ENCODE measurements around the gene GTPBP1. TPM values are rescaled to one million over a fixed set of nuclear protein-coding genes. Genes with fewer than 3 reads are reported as not detected.

Gene GTPBP1
- polyA plus RNA-seq, 1 experiment = 31.1 TPM

- H3K4me3 ChIP-seq (ENCODE audit: low read depth, low read length) = no peak overlapping the region
- ChIA-PET CTCF (interaction anchor here (9.2 kb wide), 1 partner anchor 14 kb away, joined by 64 read pairs; no protein-coding TSS in a partner anchor), POLR2A (no interaction called here)
- no peaks in the 10 kb centered on the region for H3K27me3 ChIP-seq (ENCODE audit: control insufficient read depth, insufficient read depth, low read length)
- no peak for DNase-seq (ENCODE audit: low read depth)
- peaks cover 13% of the 10 kb centered on the region for H3K36me3 ChIP-seq (ENCODE audit: control insufficient read depth, insufficient read depth, low read length)
- TF ChIP-seq, protein P1, sequence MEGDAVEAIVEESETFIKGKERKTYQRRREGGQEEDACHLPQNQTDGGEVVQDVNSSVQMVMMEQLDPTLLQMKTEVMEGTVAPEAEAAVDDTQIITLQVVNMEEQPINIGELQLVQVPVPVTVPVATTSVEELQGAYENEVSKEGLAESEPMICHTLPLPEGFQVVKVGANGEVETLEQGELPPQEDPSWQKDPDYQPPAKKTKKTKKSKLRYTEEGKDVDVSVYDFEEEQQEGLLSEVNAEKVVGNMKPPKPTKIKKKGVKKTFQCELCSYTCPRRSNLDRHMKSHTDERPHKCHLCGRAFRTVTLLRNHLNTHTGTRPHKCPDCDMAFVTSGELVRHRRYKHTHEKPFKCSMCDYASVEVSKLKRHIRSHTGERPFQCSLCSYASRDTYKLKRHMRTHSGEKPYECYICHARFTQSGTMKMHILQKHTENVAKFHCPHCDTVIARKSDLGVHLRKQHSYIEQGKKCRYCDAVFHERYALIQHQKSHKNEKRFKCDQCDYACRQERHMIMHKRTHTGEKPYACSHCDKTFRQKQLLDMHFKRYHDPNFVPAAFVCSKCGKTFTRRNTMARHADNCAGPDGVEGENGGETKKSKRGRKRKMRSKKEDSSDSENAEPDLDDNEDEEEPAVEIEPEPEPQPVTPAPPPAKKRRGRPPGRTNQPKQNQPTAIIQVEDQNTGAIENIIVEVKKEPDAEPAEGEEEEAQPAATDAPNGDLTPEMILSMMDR (IDR thresholded peaks at IDR 0.05; ENCODE audit: insufficient read depth, low read depth, low read length) = no peak
Observed at GRCh38 chr22:38782402-38783094, 76.8 kb downstream of the GTPBP1 start.

Small RNA genes within 50 kb of the gene (small RNA-seq; reads per million reads assigned to genes)
- not detected for gene AL021707.8 (ENCODE audit: insufficient read length, low read depth, low replicate concordance)

Other genes starting within 250 kb of the GTPBP1 start
- gene KDELR3, start 237.8 kb upstream of the GTPBP1 start, polyA plus RNA-seq (2011; rRNA removed) = 150 and 222 TPM in 2 replicates
- 318 and 360 TPM in 2 replicates for gene DDX17, start 199.6 kb upstream of the GTPBP1 start, polyA plus RNA-seq (2011; rRNA removed)
- 0.37 and 0.97 TPM in 2 replicates for gene DMC1, start 135.8 kb upstream of the GTPBP1 start, polyA plus RNA-seq (2011; rRNA removed)
- gene FAM227A, start 49.6 kb upstream of the GTPBP1 start, polyA plus RNA-seq (2011; rRNA removed) = 0.69 and 1.0 TPM in 2 replicates
- 38.1 and 43.2 TPM in 2 replicates for gene CBY1, start 49.3 kb upstream of the GTPBP1 start, polyA plus RNA-seq (2011; rRNA removed)
- 29.6 and 53.3 TPM in 2 replicates for gene TOMM22, start 24.0 kb upstream of the GTPBP1 start, polyA plus RNA-seq (2011; rRNA removed)
- 40.9 and 43.6 TPM in 2 replicates for gene JOSD1, start 5.0 kb upstream of the GTPBP1 start, polyA plus RNA-seq (2011; rRNA removed)
- gene SUN2, start 50.1 kb downstream of the GTPBP1 start, polyA plus RNA-seq (2011; rRNA removed) = 52.4 and 98.4 TPM in 2 replicates
- gene DNAL4, start 88.2 kb downstream of the GTPBP1 start, polyA plus RNA-seq (2011; rRNA removed) = 21.4 and 29.9 TPM in 2 replicates
- gene NPTXR, start 138.1 kb downstream of the GTPBP1 start, polyA plus RNA-seq (2011; rRNA removed) = 1.4 and 2.5 TPM in 2 replicates
- 15.4 and 21.9 TPM in 2 replicates for gene CBX6, start 166.3 kb downstream of the GTPBP1 start, polyA plus RNA-seq (2011; rRNA removed)